SU-DHL-6 (cell line): ENCODE results near the gene KRT5.

ENCODE experiments used
- H2AFZ ChIP-seq: fragments of 200-600 bp; sonication (generic); 2 replicates; pipeline ENCODE4 v1.6.1; 2014; ENCODE audit warnings: low read depth, mild to moderate bottlenecking, moderate library complexity, mixed read lengths, antibody characterized with exemption, low read length; ENCODE audit not compliant: severe bottlenecking
- H3F3A ChIP-seq: fragments of 200-600 bp; shearing (Covaris generic); 2 replicates; pipeline ENCODE4 v1.6.0; 2016; ENCODE audit warnings: antibody characterized with exemption, mild to moderate bottlenecking; ENCODE audit not compliant: insufficient read depth
- H3K27ac ChIP-seq: fragments of 200-600 bp; sonication (generic); 2 replicates; pipeline ENCODE4 v1.5.1; 2016; ENCODE audit warnings: low read depth, mild to moderate bottlenecking, low read length, moderate library complexity, mixed read lengths
- H3K27me3 ChIP-seq: fragments of 200-600 bp; sonication (generic), shearing (Covaris generic); 2 replicates; pipeline ENCODE4 v1.6.0; 2014; ENCODE audit warnings: mild to moderate bottlenecking, low read length
- H3K36me3 ChIP-seq: fragments of 200-600 bp; sonication (generic); 2 replicates; pipeline ENCODE4 v1.6.1; 2014; ENCODE audit warnings: mild to moderate bottlenecking, low read length, mixed read lengths
- H3K4me2 ChIP-seq: fragments of 300-600, 200-600 bp; shearing (Covaris generic), sonication (generic); 2 replicates; pipeline ENCODE4 v1.6.0; 2014; ENCODE audit warnings: low read length, low read depth, mild to moderate bottlenecking; ENCODE audit not compliant: poor library complexity, severe bottlenecking
- H3K4me3 ChIP-seq: fragments of 200-600 bp; sonication (generic); 2 replicates; pipeline ENCODE4 v1.5.1; 2014; ENCODE audit warnings: antibody characterized with exemption, low read length, mild to moderate bottlenecking, mixed read lengths; ENCODE audit not compliant: insufficient read depth, poor library complexity, severe bottlenecking
- H3K79me2 ChIP-seq: fragments of 200-600 bp; sonication (generic); 2 replicates; pipeline ENCODE4 v1.6.1; 2014; ENCODE audit warnings: mild to moderate bottlenecking, low read length, moderate library complexity; ENCODE audit not compliant: insufficient read depth
- H3K9ac ChIP-seq: fragments of 200-600 bp; sonication (generic); 2 replicates; pipeline ENCODE4 v1.7.0; 2014; ENCODE audit warnings: mild to moderate bottlenecking, low read length
- H3K9me2 ChIP-seq: fragments of 200-600 bp; sonication (generic); replicated peaks from 2 replicates; pipeline ENCODE4 v1.6.1; 2014; ENCODE audit warnings: low read length; ENCODE audit not compliant: insufficient read depth
- H3K9me3 ChIP-seq: fragments of 200-600 bp; sonication (generic); 2 replicates; pipeline ENCODE4 v1.6.1; 2014; ENCODE audit warnings: low read length, mixed read lengths; ENCODE audit not compliant: insufficient read depth
- H4K20me1 ChIP-seq: fragments of 200-600 bp; sonication (generic); 2 replicates; pipeline ENCODE4 v1.6.1; 2014; ENCODE audit warnings: low read depth, mild to moderate bottlenecking, antibody characterized with exemption, low read length, moderate library complexity, mixed read lengths
- EZH2phosphoT487 ChIP-seq: fragments of 200-600 bp; sonication (generic), shearing (Covaris generic); conservative IDR thresholded peaks from 2 replicates; pipeline ENCODE4 v1.6.1; 2018; ENCODE audit warnings: mild to moderate bottlenecking, antibody characterized with exemption, low read length, moderate library complexity, mixed read lengths
- TF ChIP-seq, protein P1 (sequence below): fragments of 200-600 bp; sonication (generic); IDR thresholded peaks from one replicate; pipeline ENCODE4 v1.5.1; 2017; ENCODE audit warnings: antibody characterized with exemption, mild to moderate bottlenecking, low read length, moderate library complexity; ENCODE audit not compliant: insufficient read depth, poor library complexity, severe bottlenecking

The KRT5 gene

DNA sequence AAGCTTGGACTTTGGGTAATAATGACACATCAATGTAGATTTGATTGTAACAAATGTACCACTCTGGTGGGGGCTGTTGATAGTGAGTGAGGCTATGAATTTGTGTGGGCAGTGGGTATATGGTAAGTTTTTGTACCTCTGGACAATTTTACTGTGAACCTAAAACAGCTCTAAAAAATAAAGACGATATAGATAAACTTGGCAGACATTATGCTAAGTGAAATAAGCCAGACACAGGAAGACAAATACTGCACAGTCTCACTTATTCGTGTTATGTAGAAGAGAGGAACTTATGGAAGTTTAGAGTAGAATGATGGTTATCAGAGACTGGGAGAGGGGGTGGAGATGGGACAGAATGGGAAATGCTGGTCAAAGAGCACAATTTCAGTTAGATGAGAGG is 55.3 kb downstream of the KRT5 start:
- H3K9me2 ChIP-seq, result no peaks in the 10 kb centered on the region
- no peaks in the 10 kb centered on the region for H3K36me3 ChIP-seq
- no peaks in the 10 kb centered on the region for H3K27me3 ChIP-seq
- H4K20me1 ChIP-seq, result no peaks in the 10 kb centered on the region
- no peak overlapping the region for H2AFZ ChIP-seq
- no peak overlapping the region for H3K4me3 ChIP-seq
- no peak overlapping the region for H3K4me2 ChIP-seq
- no peak overlapping the region for H3K27ac ChIP-seq
- no peak for TF ChIP-seq EZH2phosphoT487
- TF ChIP-seq, protein P1, sequence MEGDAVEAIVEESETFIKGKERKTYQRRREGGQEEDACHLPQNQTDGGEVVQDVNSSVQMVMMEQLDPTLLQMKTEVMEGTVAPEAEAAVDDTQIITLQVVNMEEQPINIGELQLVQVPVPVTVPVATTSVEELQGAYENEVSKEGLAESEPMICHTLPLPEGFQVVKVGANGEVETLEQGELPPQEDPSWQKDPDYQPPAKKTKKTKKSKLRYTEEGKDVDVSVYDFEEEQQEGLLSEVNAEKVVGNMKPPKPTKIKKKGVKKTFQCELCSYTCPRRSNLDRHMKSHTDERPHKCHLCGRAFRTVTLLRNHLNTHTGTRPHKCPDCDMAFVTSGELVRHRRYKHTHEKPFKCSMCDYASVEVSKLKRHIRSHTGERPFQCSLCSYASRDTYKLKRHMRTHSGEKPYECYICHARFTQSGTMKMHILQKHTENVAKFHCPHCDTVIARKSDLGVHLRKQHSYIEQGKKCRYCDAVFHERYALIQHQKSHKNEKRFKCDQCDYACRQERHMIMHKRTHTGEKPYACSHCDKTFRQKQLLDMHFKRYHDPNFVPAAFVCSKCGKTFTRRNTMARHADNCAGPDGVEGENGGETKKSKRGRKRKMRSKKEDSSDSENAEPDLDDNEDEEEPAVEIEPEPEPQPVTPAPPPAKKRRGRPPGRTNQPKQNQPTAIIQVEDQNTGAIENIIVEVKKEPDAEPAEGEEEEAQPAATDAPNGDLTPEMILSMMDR, result no peak
- no peaks in the 10 kb centered on the region for H3F3A ChIP-seq
- H3K9me3 ChIP-seq, result no peaks in the 10 kb centered on the region
- no peak overlapping the region for H3K9ac ChIP-seq
- no peaks in the 10 kb centered on the region for H3K79me2 ChIP-seq
